Measurements from ENCODE around the gene POLDIP2.

GRCh38 chr17:28385037-28385400 is 27.7 kb upstream of the POLDIP2 start:
- no peak for TF ChIP-seq CTCF (IDR thresholded peaks at IDR 0.05)
- TF ChIP-seq POLR2A (IDR thresholded peaks at IDR 0.05) = no peak
